SIG-M5 treated with dmso at 0.1 percent for 504 hours (cell line): Measurements from ENCODE around the gene SGPL1.

ENCODE experiments used
- DNase-seq: peaks from one replicate; lab custom pipeline; 2025; ENCODE audit not compliant: unreplicated experiment; lab: John Stamatoyannopoulos, UW

Gene SGPL1

DNA sequence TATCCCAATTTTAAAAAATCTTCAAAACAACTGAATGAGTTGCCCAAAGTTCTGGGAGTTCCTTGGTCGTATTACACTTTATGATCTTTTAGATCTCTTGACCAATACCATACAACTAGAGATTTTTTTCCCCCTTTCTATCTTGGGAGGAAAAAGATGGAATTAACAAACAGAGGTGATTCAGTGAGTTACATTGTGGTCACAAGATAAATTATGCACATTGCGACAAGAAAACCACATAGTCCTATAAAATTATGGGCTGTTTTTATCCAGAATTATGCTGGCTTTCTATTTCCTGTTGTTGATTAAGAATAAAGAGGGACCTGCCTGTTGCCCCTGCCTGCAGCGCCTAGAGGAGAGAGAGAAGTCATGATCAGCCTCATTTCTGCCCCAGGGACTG lies 8.2 kb upstream of the SGPL1 start:
- no peak for DNase-seq

DNA sequence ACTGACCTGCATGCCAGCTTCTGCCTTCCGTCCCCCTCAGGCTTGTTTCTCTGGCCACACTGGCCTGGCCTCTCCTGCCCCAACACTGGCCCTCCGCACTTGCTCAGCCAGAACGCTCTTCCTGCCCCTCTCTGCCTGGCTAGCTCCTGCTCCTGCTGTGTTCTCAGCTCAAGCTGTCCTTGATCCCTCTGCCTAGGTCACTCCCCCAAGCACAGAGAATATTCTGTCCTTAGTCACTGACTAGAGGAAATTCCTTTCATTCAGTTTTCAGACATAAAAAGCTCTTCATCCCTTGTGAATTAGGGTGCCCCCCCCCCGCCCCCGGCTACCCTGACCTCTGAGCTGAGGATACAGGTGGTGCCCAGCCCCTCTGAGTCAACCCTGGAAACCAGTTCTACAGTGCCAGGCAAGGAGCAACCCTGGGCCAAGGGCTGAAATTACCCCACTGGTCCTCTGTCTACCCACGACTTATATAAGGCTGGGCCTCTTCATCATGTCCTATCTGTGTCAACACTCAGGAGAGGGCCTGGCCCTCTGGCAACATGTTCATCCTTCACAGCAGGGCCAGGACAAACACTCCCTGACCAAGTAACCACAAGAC lies 6.6 kb upstream of the SGPL1 start:
- no peak for DNase-seq

DNA sequence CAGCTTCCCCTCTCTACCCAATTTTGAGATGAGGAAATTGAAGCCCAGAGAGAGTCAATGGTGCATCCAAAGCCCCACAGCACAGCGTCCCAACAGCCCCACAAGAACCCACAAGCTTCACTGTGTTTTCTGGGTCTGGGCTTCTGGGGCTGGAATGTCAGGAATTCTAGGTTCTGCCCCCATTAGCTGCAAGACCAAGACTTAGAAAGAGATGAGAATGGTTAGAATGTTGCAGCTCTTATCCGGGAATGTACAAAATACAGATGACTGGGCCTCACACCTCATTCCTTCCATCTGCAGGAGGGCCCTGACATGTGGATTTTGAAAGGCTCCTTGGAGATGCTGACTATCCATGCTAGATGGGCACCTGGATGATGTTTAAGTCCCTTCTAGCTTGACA lies 6.0 kb upstream of the SGPL1 start:
- DNase-seq: no peak

DNA sequence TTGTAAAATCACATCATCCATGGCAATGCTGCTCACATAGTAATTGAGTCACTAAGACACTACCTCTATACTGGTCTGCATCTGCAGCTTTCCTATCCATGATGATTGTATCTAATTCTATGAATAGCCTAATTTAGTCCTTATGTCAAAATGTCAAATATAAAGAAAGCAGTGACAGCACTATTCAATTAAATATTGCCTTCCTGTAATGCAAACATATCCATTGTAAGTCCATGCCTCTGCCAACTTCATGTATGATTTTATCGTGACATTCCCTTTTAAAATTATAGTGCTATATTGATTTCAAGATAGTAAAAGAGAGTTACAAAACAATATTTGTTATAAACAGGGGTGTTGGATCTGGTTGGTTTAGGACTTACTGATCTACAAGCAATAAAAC lies 4.8 kb upstream of the SGPL1 start:
- no peak for DNase-seq

DNA sequence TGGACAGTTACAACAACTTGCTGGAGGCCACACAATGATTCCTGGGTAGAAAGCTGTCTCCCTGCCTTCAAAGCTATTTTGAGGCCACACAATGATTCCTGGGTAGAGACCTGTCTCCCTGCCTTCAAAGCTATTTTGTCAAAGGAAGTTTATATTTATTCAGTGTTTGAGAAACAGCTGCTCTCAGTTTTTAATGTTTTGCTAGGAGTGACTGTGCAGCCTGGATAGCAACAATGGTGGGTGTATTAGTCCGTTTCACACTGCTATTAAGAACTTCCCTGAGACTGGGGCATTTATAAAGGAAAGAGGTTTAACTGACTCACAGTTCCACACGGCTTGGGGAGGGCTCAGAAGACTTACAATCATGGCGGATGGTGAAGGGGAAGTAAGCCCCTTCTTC lies 3.9 kb upstream of the SGPL1 start:
- DNase-seq: no peak

DNA sequence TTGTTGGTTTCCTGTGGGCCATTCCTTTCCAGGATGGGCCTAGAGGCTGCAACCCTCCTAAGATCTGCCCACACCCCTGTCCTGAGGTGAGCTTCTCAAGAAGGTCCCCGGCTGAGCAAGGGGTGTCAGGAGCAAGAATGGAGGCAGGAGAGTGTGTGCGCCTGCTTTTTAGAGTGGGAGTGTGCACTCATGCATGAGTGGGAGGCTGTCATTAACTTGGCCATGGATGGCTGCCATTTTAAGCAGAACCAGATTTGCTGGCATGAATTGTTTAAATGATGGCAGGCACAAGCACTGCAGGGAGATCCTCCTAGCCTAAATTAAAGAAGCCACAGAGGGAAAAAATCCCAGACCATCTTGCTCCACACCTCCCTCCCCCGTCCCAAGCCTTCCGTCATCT lies 2.9 kb upstream of the SGPL1 start:
- no peak for DNase-seq

DNA sequence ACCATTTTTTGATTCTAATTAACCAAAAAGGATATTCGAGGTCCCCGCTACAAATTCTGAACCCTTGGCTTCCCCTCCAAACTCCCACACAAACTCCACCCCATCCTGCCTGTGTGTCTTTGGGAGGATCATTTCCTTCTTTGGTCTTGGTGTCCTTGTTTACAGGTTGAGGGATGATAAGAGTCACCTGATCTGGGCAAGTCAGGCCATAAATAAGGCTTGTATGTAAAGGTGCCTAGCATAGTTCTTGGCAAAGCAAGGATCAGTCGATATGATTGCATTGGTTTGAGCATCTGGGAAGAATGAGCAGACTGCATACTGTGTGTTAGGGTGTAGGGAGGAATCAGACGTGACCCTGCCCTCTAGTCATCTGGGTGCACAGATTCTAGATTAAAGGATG lies 1.6 kb upstream of the SGPL1 start:
- DNase-seq: no peak

DNA sequence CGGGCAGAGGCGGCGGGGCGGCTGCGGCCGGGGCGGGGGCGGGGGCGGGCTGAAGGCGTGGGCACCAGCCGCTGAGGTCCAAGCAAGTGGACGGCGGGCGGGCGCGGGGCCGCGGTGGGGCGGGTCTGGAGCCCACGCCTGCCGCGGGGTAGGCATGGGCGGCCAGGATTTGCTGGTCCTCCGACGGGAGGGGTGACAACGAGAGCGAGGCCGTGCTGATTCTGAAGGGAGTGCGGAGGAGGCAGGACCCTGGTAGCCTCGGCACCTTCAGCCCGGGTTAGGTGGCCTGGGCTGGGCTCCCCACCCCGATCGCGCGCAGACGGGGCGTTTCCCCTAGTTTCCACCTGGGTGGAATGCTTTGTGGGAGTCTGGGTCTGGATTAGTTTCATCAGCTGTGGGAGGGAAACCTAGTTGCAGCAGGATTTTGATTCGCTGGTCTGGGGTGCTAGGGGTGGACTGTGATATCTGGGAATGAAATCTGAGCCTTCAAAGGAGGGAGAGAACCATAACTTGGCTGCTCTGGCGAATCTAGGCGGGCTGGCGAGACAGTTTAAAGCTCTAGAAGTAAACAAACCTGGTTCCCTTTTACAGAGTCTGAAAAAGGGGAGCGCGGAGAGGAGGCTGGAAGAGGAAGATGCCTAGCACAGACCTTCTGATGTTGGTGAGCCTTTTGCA lies 609 bp downstream of the SGPL1 start:
- peak; percentile 63 for DNase-seq

DNA sequence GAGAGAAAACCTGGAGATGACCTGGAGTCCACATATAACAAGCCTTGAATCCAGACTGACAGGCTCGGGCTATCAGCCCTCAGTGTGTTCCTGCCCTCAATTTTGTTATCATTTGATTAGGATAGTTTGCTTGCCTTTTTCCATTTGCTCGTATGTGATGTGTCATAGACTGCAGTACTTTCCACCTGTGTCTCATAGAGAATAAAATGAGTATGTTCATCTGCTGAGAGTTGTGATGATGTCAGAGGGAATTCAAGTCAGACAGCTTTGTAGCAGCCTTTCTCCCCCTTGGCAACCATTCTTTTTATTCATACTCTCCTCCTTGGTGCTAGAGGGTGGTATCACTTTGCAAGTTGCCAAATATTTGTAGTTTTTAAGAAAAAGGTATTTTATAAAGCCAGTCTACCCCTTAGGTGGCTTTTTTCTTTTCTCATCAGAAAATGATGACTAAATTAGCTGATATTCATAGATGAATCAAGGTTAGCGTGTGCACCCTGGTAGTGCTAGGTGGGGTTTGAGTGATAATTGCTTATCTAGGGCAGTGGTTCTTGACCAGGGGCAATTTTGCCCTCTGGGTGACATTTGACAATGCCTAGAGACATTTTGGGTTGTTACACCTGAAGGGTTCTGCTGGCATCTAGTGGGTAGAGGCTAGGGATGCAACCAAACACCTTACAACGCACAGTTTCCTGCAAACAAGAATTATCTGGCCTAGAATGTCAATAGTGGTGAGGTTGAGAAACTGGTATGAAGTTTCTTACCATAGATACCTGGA lies 5.4 kb downstream of the SGPL1 start:
- no peak for DNase-seq

DNA sequence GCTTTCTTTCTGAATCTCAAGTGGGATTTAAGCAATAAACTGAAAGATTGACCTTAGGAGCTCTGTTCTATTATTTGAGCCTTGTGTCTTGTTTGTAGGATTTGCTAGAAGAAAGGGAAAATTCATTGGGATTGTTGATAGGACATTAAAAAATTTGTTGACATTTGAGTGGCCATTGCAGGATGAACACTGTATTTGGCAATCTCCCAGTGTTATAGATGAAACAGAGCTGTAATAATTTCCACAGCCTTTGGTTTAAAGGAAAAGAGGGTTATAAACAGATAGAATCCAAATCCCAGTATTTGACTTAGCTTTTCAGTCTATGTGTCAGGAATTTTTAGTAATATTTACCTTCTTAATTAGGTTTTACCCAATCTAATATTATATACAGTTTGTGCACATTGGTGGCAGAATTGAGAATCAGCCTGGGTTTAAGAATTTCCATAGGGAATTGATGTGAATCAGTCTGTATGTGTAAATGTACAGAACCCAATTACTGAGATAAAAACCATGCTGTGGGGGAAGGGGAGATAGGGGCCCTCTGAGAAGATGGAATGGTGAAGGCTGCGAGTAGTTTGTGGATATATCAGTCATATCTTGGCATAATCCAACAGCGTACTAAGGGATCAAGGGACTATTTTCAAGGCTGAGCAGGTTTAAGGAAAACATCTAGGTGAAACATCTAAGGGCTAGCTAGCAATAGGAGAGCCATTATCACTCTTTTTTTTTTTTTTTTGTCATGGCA lies 6.5 kb downstream of the SGPL1 start:
- DNase-seq: no peak

DNA sequence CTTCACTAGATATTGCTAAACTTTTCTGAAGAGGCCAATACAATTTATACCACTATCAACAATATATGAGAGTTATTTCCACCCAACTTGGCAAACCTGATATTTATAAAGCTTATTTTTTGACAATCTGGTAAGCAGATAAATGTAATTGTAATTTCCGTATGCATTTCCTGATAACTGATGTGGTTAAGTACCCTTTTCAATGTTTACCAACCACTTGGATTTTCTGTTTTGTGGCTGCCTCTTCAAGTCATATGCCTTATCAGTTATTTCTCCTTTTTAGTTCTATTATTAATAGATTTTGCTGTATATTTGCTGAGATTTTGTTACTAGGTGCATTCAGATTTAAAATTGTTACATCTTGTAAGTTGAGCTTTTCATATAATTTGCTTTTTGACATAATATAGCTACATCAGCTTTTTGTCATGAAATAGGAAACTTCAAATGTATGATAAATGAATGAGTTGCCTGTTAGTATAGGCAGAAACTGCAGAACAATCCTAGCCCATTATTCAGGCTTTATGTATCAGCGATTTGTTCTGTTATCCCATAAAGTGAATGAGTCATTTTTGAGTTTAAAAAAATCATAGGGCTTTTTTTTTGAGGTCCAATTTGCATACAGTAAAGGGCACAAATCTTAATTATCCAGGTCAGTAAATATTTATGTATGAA lies 11.5 kb downstream of the SGPL1 start:
- DNase-seq: no peak

DNA sequence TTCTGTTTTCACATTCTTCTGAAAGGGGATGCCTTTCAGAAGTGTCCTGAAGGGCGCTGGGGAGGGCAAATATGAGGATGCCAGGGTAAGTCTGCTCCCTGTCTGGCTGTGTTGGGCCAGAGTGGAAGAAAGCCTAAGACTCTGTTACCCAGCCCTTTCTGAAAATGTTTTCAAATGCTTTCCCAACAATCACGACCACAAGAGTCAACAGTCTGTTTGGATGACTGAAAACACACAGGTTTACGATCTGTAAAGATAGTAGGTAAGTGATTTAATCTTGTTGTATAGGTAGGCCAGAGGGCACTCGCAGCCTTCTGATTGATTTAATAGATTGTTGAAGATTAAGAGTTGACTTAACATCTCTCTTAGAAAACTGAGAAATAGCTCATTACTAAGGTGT lies 13.2 kb downstream of the SGPL1 start:
- DNase-seq: no peak

DNA sequence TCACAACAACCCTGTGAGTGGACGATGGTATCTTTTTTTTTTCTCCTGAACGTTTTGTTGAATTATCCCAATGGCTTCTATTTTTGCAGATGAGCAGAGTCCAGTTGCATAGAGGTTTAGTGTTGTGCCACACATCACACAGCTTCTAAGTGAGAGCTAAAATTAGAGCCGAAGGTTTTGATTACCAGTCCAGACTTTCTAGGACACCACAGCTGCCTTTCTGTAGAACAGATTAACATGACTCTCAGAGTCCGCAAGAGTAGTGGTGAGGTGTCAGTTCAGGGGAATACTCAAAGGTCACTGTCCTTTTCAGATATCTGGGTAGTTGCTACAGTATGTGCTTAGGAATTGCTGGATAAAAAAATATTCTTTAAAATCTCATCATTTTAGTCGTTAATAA lies 13.8 kb downstream of the SGPL1 start:
- DNase-seq: no peak

DNA sequence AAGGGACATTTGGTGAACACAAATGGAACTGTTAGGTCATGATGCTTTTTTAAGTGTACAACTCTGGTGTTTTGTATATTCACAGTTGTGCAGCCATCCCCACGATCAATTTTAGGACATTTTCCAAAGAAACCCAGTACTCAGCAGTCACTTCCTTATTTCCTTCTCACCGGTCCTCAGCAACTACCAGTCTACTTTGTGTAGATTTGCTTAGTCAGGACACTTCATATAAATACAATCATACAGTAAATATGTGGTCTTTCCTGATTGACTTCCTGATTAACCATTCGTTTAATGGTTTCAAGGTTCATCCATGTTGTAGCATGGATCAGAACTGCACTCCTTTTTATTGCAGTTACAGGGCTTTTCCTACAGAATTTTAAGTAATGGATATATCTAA lies 14.4 kb downstream of the SGPL1 start:
- peak; percentile 37 for DNase-seq

DNA sequence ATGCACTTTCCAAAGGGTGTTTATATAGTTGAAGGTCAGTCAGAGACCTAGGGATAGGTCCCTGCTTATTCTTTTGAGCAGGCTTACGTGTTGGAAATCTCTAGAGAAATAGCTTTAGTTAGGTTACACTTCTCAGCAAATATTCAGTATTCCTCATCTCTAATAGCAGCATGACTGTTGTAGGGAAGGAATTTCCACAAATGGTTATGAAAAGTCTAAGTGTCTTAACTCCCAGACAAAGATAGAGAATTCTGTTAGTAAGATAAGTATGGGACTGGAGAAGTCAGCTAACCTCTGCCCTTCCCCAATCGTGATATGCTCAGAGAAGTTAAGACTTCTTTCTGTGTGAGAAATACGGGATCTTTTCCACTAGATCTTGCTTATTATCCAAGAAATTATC lies 16.5 kb downstream of the SGPL1 start:
- DNase-seq: no peak

DNA sequence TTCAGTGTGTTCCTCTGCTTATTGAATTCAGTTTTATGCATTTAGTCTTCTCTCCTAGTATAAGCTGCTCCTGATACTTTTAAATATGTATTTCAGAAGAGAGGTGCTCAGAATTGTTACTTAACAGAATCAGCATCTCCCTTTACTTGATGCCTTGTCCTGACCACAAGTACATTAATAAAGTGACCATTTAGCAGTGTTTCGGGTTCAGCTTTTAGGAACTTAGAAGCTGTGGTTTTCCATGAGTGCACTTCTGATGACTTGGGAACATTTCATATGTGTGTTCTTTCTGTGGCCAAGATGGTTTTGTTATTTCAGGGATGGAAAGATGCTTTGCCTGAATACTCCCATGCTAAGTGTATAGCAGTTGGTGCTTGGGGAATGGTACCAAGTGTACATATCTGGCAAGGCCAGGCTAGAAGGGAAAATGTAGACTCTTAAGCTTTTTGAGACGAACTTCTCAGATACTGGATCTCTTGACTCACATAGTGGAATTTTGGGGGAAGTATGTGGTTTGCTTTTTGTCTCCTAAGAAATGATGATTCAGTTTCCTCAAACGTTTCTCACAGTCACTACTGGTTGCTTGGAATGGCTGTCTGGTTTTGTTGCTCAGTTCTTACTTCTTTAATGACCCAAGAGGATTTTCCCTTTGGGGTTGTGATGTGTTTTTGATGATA lies 17.2 kb downstream of the SGPL1 start:
- no peak for DNase-seq

DNA sequence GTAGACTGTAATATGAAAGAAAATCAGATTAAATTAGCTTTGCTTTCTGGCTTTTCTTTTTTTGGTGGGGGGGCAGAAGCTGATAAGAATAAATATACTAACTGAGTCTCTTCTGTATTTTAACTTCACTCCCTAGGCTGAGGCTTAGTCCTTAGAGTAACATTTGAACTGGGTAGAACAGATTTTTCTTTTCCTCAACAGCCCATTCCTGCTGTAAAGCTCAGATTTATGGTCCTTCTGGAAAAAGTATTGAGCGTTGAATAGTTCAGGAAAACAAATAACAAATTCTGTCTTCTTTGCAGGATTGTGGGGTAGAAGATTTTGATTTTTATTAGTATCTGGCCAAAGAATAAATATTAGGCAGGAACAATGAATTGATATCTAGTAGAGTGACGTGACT lies 17.9 kb downstream of the SGPL1 start:
- DNase-seq: no peak

DNA sequence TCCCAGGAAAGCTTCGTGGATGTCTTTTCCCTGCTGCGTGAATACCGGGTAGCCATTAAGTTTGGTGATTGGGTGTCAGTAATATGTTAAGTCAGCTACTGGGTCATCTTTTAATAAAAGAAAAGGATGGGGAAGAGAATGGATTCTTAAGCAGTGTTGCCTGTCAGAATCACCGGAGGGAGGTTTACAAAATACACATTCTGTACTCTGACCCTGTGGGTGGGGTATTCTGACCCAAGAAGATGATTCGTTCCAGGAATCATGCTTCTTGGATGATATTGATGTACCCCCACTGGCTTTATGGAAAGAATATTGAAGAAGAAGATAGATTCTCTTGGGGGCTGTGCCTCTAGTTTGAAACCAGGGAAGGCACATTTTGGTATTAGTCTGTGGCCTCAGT lies 18.3 kb downstream of the SGPL1 start:
- DNase-seq: no peak

DNA sequence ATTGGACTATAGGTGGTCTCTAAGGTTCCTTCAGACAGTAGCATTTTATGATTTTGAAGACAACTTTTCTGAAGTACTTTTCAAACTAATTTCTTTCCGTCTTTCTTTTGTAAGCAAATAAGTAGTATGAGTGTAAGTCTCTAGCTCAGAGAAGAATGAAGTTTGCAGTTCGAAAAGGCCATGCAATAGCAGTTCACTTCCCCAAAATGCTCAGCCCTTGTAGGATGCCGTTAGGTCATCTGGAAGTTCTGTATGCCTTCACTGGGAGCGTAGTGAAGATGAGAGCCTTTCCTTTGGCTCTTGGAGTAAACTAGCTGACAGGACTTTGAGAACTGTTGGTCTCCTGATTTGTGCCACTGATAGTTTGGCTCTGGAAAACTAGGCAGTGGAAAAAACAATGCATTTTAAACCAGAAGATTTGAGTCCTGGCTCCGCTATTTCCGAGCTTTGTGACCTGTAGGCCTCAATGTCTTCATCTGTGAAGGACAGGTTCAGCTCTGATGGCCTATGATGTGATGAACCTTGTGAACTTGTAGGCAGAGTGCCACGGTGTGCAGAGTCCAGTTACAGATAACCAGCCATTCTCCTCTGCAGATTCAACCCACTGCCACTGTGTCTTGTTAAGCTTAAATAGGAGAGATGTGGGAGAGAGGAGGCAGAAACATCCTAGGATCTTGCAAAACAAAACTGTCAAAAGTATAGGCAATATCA lies 18.8 kb downstream of the SGPL1 start:
- no peak for DNase-seq

DNA sequence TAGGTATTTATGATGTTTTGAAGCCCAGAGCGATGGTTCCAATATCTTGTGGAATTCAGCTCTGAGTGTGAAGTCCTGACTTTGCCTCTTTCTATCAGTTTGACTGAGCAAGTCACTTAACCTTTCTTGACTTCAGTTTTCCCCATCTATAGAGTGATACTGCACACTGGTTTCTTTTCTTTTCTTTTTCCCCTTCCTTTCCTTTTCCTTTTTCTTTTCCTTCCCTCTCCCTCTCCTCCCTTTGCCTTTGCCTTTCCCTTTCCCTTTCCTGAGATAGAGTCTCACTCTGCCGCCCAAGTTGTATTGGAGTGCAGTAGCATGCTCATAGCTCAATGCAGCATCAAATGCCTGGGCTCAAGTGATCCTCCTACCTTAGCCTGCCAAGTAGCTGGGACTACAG lies 20.6 kb downstream of the SGPL1 start:
- no peak for DNase-seq
